H9 (cell line): Measurements from ENCODE around the gene UVRAG. TPM values are rescaled to one million over a fixed set of nuclear protein-coding genes. Genes with fewer than 3 reads are reported as not detected.

Experiments used
- DNase-seq: peaks from one replicate; pipeline ENCODE4 v3.0.0-alpha.2; 2017
- H2AFZ ChIP-seq: one replicate; pipeline ENCODE4 v1.6.1; 2013; ENCODE audit warnings: mild to moderate bottlenecking, low read length, control low read depth, moderate library complexity
- H2AK5ac ChIP-seq: 2 replicates; pipeline ENCODE4 v1.6.1; 2013; ENCODE audit warnings: low read length, control low read depth, mixed read lengths; ENCODE audit not compliant: insufficient read length
- H2BK120ac ChIP-seq: one replicate; pipeline ENCODE4 v1.6.1; 2013; ENCODE audit warnings: low read depth, mild to moderate bottlenecking, low read length, control low read depth, inconsistent platforms; ENCODE audit not compliant: poor library complexity, severe bottlenecking
- H2BK12ac ChIP-seq: 2 replicates; pipeline ENCODE4 v1.6.1; 2013; ENCODE audit warnings: low read length, control low read depth, mixed read lengths, low read depth; ENCODE audit not compliant: insufficient read length
- H2BK15ac ChIP-seq: 2 replicates; pipeline ENCODE4 v1.6.1; 2013; ENCODE audit warnings: low read depth, low read length, control low read depth
- H2BK20ac ChIP-seq: one replicate; pipeline ENCODE4 v1.6.1; 2013; ENCODE audit warnings: low read depth, mild to moderate bottlenecking, low read length, control low read depth, inconsistent platforms; ENCODE audit not compliant: poor library complexity, severe bottlenecking
- H2BK5ac ChIP-seq: 2 replicates; pipeline ENCODE4 v1.6.1; 2013; ENCODE audit warnings: low read length, control low read depth, mixed read lengths; ENCODE audit not compliant: insufficient read length
- H3K14ac ChIP-seq: 2 replicates; pipeline ENCODE4 v1.6.1; 2013; ENCODE audit warnings: low read length, control low read depth; ENCODE audit not compliant: insufficient read depth
- H3K18ac ChIP-seq: 2 replicates; pipeline ENCODE4 v1.6.1; 2013; ENCODE audit warnings: low read depth, mild to moderate bottlenecking, mixed read lengths, low read length, control low read depth; ENCODE audit not compliant: insufficient read length
- H3K23ac ChIP-seq: 2 replicates; pipeline ENCODE4 v1.6.1; 2013; ENCODE audit warnings: low read length, control low read depth, mixed read lengths, low read depth; ENCODE audit not compliant: insufficient read length
- H3K23me2 ChIP-seq: 2 replicates; pipeline ENCODE4 v1.6.1; 2013; ENCODE audit warnings: low read depth, mild to moderate bottlenecking, mixed read lengths, low read length, control low read depth; ENCODE audit not compliant: insufficient read length, poor library complexity, severe bottlenecking
- H3K27ac ChIP-seq: 2 replicates; pipeline ENCODE4 v1.5.1; 2013; ENCODE audit warnings: low read length, control low read depth, mixed read lengths, low read depth; ENCODE audit not compliant: insufficient read length
- H3K27me3 ChIP-seq: 2 replicates; pipeline ENCODE4 v1.6.1; 2013; ENCODE audit warnings: low read length, control low read depth, inconsistent platforms; ENCODE audit not compliant: insufficient read depth
- H3K4ac ChIP-seq: 2 replicates; pipeline ENCODE4 v1.6.1; 2013; ENCODE audit warnings: low read depth, mild to moderate bottlenecking, control low read depth, inconsistent platforms, low read length, moderate library complexity
- H3K4me1 ChIP-seq: 2 replicates; pipeline ENCODE4 v1.6.1; 2013; ENCODE audit warnings: low read length, control low read depth, inconsistent platforms; ENCODE audit not compliant: insufficient read depth
- H3K4me2 ChIP-seq: 2 replicates; pipeline ENCODE4 v1.6.1; 2013; ENCODE audit warnings: low read length, control low read depth, mixed read lengths; ENCODE audit not compliant: insufficient read length, insufficient read depth
- H3K56ac ChIP-seq: 2 replicates; pipeline ENCODE4 v1.6.1; 2013; ENCODE audit warnings: low read depth, mild to moderate bottlenecking, mixed read lengths, low read length, control low read depth; ENCODE audit not compliant: insufficient read length
- H3K79me1 ChIP-seq: 2 replicates; pipeline ENCODE4 v1.6.1; 2013; ENCODE audit warnings: low read depth, mild to moderate bottlenecking, moderate library complexity, low read length, control low read depth, inconsistent platforms; ENCODE audit not compliant: insufficient read depth, poor library complexity, severe bottlenecking
- H3K79me2 ChIP-seq: 2 replicates; pipeline ENCODE4 v1.6.1; 2013; ENCODE audit warnings: low read length, control low read depth, inconsistent platforms; ENCODE audit not compliant: insufficient read depth
- H3K9ac ChIP-seq: 2 replicates; pipeline ENCODE4 v1.6.1; 2013; ENCODE audit warnings: low read length, control low read depth, mixed read lengths; ENCODE audit not compliant: insufficient read length; ENCODE audit errors: extremely low read depth
- H3K9me3 ChIP-seq: one replicate; pipeline ENCODE4 v1.6.1; 2013; ENCODE audit warnings: low read depth, low read length, inconsistent platforms; ENCODE audit not compliant: control insufficient read depth
- H3T11ph ChIP-seq: one replicate; pipeline ENCODE4 v1.6.1; 2013; ENCODE audit warnings: mild to moderate bottlenecking, low read length, control low read depth, inconsistent platforms
- H4K20me1 ChIP-seq: one replicate; pipeline ENCODE4 v1.6.1; 2013; ENCODE audit not compliant: control insufficient read depth, insufficient read length, insufficient read depth
- H4K5ac ChIP-seq: 2 replicates; pipeline ENCODE4 v1.6.1; 2013; ENCODE audit warnings: low read depth, mild to moderate bottlenecking, mixed read lengths, low read length, control low read depth; ENCODE audit not compliant: insufficient read length
- H4K8ac ChIP-seq: replicated peaks from 2 replicates; pipeline ENCODE4 v1.6.1; 2013; ENCODE audit warnings: low read length, control low read depth, mixed read lengths, low read depth; ENCODE audit not compliant: insufficient read length
- H4K91ac ChIP-seq: 2 replicates; pipeline ENCODE4 v1.6.1; 2013; ENCODE audit warnings: low read depth, mild to moderate bottlenecking, moderate library complexity, mixed read lengths, low read length, control low read depth; ENCODE audit not compliant: insufficient read length
- H3K27ac Mint-ChIP-seq, 3 experiments: 2 replicates in 2 of 3; 3 replicates in 1 of 3; pipeline ENCODE4 v1.8.0; 2020 to 2021; ENCODE audit warnings: mixed read lengths in 3 of 3, mild to moderate bottlenecking in 1 of 3, moderate library complexity in 1 of 3
- H3K27me3 Mint-ChIP-seq: 2 replicates; pipeline ENCODE4 v1.8.0; 2021; ENCODE audit warnings: low read depth, mild to moderate bottlenecking, moderate library complexity, mixed read lengths
- H3K36me3 Mint-ChIP-seq, 3 experiments: 2 replicates in 2 of 3; 3 replicates in 1 of 3; pipeline ENCODE4 v1.8.0; 2020 to 2021; ENCODE audit warnings: low read depth in 3 of 3, mixed read lengths in 3 of 3; ENCODE audit not compliant: insufficient read depth in 1 of 3
- H3K4me1 Mint-ChIP-seq, 2 experiments: 2 replicates each; pipeline ENCODE4 v1.8.0; 2020; ENCODE audit warnings: mixed read lengths in 2 of 2
- H3K4me3 Mint-ChIP-seq, 2 experiments: 2 replicates in 1 of 2; 3 replicates in 1 of 2; pipeline ENCODE4 v1.8.0; 2020 to 2021; ENCODE audit warnings: mild to moderate bottlenecking in 2 of 2, mixed read lengths in 2 of 2, moderate library complexity in 1 of 2
- H3K9me3 Mint-ChIP-seq, 2 experiments: 2 replicates in 1 of 2; 3 replicates in 1 of 2; pipeline ENCODE4 v1.8.0; 2020; ENCODE audit warnings: mild to moderate bottlenecking in 2 of 2, mixed read lengths in 2 of 2, moderate library complexity in 1 of 2
- WGBS: extraction: QIAGEN DNeasy Blood & Tissue Kit; methylation state at CpG from one replicate; pipeline ENCODE4 v1.1.7; 2013; ENCODE audit warnings: missing lambda C conversion rate, low lambda C conversion rate, mixed read lengths; ENCODE audit not compliant: insufficient read length; ENCODE audit errors: extremely low coverage; 5-methylcytosine and 5-hydroxymethylcytosine counted together
- total RNA-seq: library from RNA; stranded (reverse); gene quantifications from 2 replicates; pipeline ENCODE4 v1.2.1, GENCODE V29; 2021
- TF ChIP-seq, protein P1 (sequence below): fragments of 200-600 bp; sonication (generic); conservative IDR thresholded peaks from 3 replicates; pipeline ENCODE4 v1.8.0; 2021; ENCODE audit warnings: antibody characterized with exemption, mild to moderate bottlenecking

The UVRAG gene
- total RNA-seq, 1 experiment from 2014 or later: 18.5 TPM

GRCh38 chr11:76190376-76190775 is 375.4 kb downstream of the UVRAG start:
- DNase-seq: no peak
- Histone ChIP-seq H3K79me1 (no peaks in the 10 kb centered on the region), H2BK15ac (no peak overlapping the region), H3T11ph (no peak overlapping the region), H4K91ac (no peak overlapping the region), H4K20me1 (no peaks in the 10 kb centered on the region), H3K79me2 (no peaks in the 10 kb centered on the region), H3K56ac (no peak overlapping the region), H3K4me1 (no peaks in the 10 kb centered on the region), H2AK5ac (no peak overlapping the region), H3K9ac (no peak overlapping the region), H3K4me2 (no peak overlapping the region), H3K23me2 (peaks cover 3% of the 10 kb centered on the region), H2BK5ac (no peak overlapping the region), H4K5ac (no peak overlapping the region), H2BK12ac (no peak overlapping the region), H3K18ac (no peak overlapping the region), H3K9me3 (no peaks in the 10 kb centered on the region), H2BK120ac (no peak overlapping the region), H2AFZ (no peak overlapping the region), H3K14ac (no peak overlapping the region; the same call in 1 of the 2 replicates), H3K4ac (no peak overlapping the region), H3K23ac (no peak overlapping the region), H3K27ac (no peak overlapping the region), H2BK20ac (no peak overlapping the region), H3K27me3 (no peaks in the 10 kb centered on the region), H4K8ac (no peak overlapping the region)
- no CpG with 5 or more reads among the region's 7 CpGs for WGBS
- Mint-ChIP-seq H3K27me3 (peaks cover 15% of the 10 kb centered on the region), H3K4me1 (peaks cover 0 to 14% of the 10 kb centered on the region in 2 experiments; a peak in 2 of 4 replicates), H3K4me3 (no peak overlapping the region), H3K9me3 (no peaks in the 10 kb centered on the region), H3K27ac (no peak overlapping the region), H3K36me3 (no peaks in the 10 kb centered on the region)
- TF ChIP-seq, protein P1, sequence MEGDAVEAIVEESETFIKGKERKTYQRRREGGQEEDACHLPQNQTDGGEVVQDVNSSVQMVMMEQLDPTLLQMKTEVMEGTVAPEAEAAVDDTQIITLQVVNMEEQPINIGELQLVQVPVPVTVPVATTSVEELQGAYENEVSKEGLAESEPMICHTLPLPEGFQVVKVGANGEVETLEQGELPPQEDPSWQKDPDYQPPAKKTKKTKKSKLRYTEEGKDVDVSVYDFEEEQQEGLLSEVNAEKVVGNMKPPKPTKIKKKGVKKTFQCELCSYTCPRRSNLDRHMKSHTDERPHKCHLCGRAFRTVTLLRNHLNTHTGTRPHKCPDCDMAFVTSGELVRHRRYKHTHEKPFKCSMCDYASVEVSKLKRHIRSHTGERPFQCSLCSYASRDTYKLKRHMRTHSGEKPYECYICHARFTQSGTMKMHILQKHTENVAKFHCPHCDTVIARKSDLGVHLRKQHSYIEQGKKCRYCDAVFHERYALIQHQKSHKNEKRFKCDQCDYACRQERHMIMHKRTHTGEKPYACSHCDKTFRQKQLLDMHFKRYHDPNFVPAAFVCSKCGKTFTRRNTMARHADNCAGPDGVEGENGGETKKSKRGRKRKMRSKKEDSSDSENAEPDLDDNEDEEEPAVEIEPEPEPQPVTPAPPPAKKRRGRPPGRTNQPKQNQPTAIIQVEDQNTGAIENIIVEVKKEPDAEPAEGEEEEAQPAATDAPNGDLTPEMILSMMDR: no peak

Other genes with a start within 250 kb of the UVRAG start
- 0.48 and 0.77 TPM in 2 replicates for gene MAP6, start 146.2 kb upstream of the UVRAG start, total RNA-seq
- not detected in 2 replicates for gene MOGAT2, start 97.4 kb upstream of the UVRAG start, total RNA-seq
- gene DGAT2, start 46.4 kb upstream of the UVRAG start, total RNA-seq: 2.6 and 2.8 TPM in 2 replicates